CD4-positive, alpha-beta T cell treated with Interleukin-17A for 1 hour (primary cell): ENCODE data around the gene ARRB1.
"Not testable (repeated sequence)": the region's sequence is repeated elsewhere in the genome, so short reads cannot be mapped to it uniquely, and the experiment has no call there.

Source experiments
- DNase-seq: peaks from one replicate; pipeline ENCODE4 v3.0.0-alpha.2; 2020

The ARRB1 gene

GRCh38 chr11:75319035-75319877, 32.2 kb downstream of the ARRB1 start:
- DNase-seq, result no peak

- no peak for DNase-seq
Measured at GRCh38 chr11:75317446-75318122, 33.9 kb downstream of the ARRB1 start.

DNA sequence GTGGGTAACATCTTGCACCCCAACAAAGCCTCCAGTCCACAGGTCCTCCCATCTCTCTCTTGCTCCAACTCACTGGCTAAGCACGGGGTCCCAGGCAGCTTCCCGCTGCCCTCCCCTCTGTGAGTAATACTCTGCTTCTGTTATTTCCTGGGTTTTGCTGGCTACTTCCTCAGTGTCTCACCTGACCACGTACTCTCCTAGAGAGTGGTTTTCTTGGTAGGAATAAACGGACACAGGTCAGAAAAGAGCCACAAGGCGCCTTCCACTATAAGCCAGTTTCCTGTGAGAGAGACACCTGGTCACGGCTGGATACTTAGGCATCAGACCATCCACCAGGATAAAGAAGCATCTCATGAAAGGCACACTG, 36.0 kb downstream of the ARRB1 start:
- DNase-seq, result no peak

GRCh38 chr11:75314771-75315438, 36.6 kb downstream of the ARRB1 start:
- no peak for DNase-seq

GRCh38 chr11:75313513-75314272, 37.8 kb downstream of the ARRB1 start:
- DNase-seq, result no peak

DNA sequence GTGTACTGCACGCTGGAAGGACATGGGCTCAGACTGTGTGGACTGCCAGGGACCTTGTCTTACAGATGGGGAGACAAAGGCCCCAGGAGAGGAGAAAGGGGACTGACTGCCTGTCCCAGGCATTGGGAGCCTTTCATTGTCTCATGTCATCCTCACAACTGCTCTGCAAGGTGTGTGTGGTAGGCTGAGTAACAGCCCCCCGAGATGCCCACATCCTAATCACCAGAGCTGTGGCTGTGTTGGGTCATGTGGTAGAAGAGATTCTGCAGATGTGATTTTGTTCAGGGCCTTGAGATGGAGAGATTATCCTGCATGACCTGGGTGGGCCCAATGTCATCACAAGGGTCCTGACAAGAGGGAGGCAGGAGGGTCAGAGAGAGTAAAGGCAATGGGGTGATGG, 39.1 kb downstream of the ARRB1 start:
- DNase-seq, result no peak

- no peak for DNase-seq
Measured at GRCh38 chr11:75311858-75312288, 39.6 kb downstream of the ARRB1 start.

DNA sequence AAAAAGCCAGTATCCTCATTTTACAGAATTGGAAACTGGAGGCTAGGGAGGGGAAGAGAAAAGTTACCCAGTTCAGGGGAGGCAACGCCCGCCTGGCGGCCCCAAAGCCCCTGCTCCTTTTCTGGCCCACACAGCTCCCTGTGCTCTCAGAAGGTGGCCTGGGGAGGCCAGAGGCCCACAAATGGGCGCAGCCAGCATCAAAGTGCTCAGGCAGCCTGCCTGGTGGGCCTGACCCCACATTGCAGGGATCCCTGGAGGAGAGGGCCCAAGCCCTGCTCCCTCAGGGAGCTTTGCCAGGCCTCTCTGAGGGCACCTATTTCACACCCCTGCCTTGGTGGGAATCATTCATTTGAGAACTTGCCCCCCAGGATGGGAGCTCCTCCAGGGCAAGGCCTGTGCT, 42.5 kb downstream of the ARRB1 start:
- DNase-seq, result no peak

DNA sequence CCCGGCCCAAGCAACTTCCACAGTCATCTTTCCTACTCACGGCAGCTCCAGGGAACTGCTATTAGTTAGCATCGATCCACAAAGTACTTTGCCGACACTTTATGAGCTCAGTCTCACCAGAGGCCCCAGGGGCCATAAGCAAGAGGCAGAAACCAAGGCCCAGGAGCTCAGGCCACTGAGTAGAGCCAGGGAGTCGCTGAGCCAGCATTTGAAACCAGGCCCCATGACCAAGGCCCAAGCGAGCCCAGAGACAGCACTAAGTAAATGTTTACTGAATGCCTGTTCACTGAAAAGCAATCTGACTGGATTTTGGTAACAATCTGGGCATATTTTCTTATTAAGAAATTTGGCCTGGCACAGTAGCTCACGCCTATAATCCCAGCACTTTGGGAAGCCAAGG, 43.3 kb downstream of the ARRB1 start:
- DNase-seq, result no peak

DNA sequence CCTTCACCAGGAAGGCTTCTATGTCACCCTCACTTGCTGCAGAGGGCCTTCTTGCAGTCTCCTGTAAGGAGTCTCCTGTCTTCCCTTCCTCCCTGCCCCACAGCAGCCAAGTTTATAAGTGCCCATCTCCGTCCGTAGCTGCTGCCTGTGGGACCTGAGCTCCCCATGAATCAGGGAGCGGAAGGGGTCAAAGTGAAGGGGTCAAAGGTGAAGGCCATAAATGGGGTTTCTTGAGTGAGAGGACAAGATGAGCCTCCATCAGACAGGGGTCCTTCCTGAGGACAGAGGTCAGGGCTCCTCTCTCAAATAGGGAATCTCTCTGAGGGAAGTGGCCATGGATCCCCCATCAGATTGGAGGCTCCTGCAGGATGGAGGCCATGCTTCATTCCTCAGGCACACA, 44.4 kb downstream of the ARRB1 start:
- no peak for DNase-seq

DNA sequence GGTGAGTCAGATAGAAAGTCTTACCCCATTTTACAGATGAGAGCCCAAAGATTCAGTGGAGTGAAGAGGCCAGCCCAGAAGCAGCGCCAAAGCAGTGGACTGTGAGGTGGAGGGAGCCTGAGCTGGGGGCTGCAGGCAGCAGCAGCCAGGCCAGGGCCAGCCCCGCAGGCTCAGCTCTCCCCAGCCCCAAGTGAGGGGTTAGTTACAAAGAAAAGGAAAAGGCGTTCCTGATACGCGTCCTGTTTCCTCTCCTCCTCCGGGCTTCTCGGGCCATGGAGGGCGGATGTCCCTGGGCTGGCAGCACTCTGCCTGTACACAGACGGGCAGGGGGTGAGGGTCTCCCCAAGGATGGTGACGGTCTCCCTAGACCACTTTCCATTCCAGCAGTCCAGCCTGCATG, 44.9 kb downstream of the ARRB1 start:
- no peak for DNase-seq

DNA sequence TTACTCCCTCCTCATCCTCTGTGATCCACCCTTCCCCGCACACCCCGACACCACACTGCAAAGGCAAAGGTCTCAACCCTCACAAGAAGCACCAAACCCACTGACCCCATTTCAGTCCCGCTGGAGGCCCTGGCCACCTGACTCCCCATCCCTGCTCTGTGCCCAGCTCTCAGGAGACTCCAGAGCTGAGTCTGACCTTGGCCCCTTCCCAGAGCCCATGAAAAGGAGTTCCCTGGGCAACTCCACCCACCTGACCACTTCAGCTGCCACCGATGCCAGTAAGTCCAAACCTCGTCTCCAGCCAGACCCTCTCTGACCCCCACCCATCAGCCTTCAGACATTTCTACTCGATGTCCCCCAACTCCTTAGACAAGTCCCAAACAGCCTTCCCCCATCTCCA, 45.5 kb downstream of the ARRB1 start:
- DNase-seq, result no peak

DNA sequence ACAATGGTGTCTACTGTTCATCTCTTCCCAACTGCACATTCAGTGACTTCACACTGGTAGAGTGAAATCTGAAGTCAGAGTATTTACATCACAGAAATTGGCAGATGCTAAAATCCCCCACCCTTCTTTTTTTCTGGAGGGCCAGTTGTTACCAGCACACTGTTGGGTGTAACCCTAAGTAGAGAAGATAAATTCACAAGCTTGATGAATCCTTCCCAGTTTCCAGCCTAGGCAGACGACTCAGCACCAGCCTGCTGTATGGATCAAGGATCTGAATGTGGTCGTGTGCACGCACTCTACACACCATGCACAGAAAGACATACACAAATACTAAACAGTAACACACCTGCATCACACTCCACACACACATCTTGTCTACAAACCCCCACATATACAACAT, 46.0 kb downstream of the ARRB1 start:
- DNase-seq, result no peak

GRCh38 chr11:75304941-75305340, 46.5 kb downstream of the ARRB1 start:
- not testable (repeated sequence) for DNase-seq

- no peak for DNase-seq
Measured at GRCh38 chr11:75303544-75304224, 47.8 kb downstream of the ARRB1 start.

DNA sequence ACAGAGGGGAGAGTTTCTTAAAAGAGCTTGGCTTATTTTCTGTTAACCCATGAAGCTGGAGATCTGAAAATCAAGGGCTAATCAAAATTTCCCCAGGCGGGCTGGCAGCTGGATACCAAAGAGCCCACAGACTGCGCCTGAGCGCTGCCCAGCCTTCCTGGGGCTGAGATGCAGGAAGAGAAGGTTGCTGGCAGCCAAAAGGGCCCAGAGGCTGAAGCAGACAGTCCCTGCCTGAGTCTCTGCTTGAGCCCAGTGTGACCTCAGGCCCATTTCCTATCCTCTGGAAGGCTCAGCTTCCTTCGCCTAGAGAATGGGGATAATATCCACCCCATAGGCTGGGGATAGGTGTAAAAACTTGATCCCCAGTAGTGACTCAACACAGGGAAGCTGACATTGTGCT, 49.1 kb downstream of the ARRB1 start:
- DNase-seq, result no peak

DNA sequence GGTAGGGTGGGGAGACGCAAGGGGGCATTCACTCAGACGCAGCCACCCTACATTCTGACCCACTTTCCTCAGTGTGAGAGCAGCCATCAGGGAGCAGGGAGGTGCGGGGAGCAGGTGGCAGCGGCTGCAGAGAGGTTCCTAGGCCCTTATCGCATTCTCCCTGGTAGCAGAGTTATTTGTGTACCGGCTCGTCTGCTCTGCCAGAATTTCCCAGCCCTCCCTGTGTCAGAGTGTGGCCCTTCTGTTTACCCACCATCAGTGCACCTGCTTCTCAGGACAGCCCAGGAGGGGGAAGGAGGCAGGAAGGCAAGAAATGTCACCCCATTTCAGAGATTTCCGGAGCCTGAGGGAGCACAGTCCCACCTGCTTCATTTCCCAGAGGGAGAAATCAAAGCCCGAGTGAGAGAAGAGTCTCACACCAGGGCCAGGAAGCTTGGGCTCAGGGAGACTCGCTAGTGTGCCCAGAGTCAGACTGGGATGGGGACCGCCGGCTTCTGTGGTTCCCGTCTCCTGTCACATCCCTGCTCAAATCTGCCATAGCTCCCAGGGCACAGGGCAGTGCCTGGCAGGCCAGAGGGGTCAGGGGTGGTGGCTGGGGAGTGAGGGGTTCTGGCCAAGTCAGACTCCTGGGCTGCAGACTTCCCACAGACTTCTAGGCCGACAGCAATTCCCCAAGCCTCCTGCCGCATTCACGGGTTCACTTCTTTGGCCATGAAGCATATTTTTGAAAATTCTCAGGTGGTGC, 49.7 kb downstream of the ARRB1 start:
- no peak for DNase-seq

DNA sequence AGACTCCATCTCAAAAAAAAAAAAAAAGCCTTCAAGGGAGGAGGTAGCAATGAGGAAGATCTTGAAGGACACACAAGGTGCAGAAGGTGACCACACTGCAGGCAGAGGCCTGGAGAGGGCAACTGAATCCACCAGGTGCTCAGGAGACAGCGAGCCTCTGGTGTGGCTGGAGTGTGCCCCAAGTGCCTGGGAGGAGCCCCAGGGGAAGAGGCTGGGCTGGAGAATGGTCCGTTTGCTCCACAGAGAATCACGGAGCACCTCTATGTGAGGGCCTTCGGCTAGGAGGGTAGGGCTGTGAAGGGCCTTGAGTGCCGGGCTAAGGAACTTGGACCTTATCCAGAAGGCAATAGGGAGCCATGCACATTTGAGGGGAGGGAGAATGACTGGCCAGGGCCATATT, 50.3 kb downstream of the ARRB1 start:
- no peak for DNase-seq

GRCh38 chr11:75298976-75299260, 52.5 kb downstream of the ARRB1 start:
- no peak for DNase-seq

- no peak for DNase-seq
Measured at GRCh38 chr11:75298191-75298975, 53.1 kb downstream of the ARRB1 start.

DNA sequence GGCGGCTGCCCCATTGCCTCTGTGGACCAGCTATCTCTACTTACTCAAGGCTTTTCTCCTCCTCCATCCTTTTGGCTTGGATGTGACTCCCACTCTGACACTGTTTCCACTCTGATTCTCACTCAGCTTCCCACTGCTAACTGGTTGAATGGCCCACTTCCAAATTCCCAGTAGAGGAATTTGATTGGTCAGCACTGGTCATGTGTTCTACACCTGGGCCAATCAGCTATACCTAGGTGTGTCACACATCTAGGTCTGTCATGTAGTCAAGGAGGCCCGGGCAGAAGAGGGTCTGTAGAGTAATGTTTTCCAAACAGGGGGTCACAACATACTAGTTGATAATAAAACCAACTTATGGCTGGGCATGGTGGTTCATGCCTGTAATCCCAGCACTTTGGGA, 57.6 kb downstream of the ARRB1 start:
- DNase-seq, result no peak
